Tibial artery (tissue), 4 donors: ENCODE measurements around the gene ZNF541.

ENCODE experiments used
- DNase-seq, 2 donors: peaks; one replicate each; pipeline ENCODE4 v3.0.0-alpha.2; 2019
- H3K27ac ChIP-seq, 2 donors: fragments of 200-600 bp; sonication (generic) in 1 of 2; 1 replicate in 1 of 2; 2 replicates in 1 of 2; pipeline ENCODE4 v1.5.1; 2018 to 2019; ENCODE audit warnings: mild to moderate bottlenecking in 1 of 2
- H3K27me3 ChIP-seq, 2 donors: fragments of 200-600 bp; sonication (generic) in 1 of 2; one replicate each; pipeline versions ENCODE4 v1.5.1 to v1.6.0; 2016 to 2019
- H3K36me3 ChIP-seq, 3 donors: fragments of 200-600 bp; sonication (generic) in 2 of 3; one replicate each; pipeline ENCODE4 v1.5.1; 2016 to 2019; ENCODE audit warnings: mild to moderate bottlenecking in 2 of 3
- H3K4me1 ChIP-seq, 4 donors: fragments of 200-600 bp; sonication (generic) in 2 of 4; 1 replicate in 3 of 4; 2 replicates in 1 of 4; pipeline ENCODE4 v1.5.1; 2016 to 2019
- H3K4me3 ChIP-seq, 2 donors: fragments of 200-600 bp; sonication (generic) in 1 of 2; 1 replicate in 1 of 2; 2 replicates in 1 of 2; pipeline ENCODE4 v1.5.1; 2018 to 2019; ENCODE audit warnings: mild to moderate bottlenecking in 2 of 2
- H3K9me3 ChIP-seq, 3 donors: fragments of 200-600 bp; sonication (generic) in 1 of 3; one replicate each; pipeline ENCODE4 v1.5.1; 2016 to 2019
- intact Hi-C: fragments of 100-400 bp; cut with DNase I; formaldehyde crosslinking; loops from one replicate; pipeline ENCODE4 v1.15.0; 2023; ENCODE audit warnings: low total_unique reads
- TF ChIP-seq, protein P1 (sequence below), 2 experiments: fragments of 200-600 bp in 1 of 2; fragments of 450-650 bp in 1 of 2; IDR thresholded peaks; one replicate each; pipeline ENCODE4 v1.5.1; 2017 to 2019; ENCODE audit warnings: antibody characterized with exemption in 2 of 2, mild to moderate bottlenecking in 1 of 2, moderate library complexity in 1 of 2

ZNF541 gene

GRCh38 chr19:47573071-47574026 is at the start of gene ZNF541:
Gene ZNF541, minus strand, starts transcription at chr19:47573148. Its CDS starts 17,292 bp downstream, at chr19:47555856.
- Histone ChIP-seq H3K27ac (no peak within 1 kb of the TSS), H3K4me1 (peaks cover 0 to 13% (median 8%) of the 10 kb centered on the region in 4 donors), H3K4me3 (peak within 1 kb of the TSS; percentile 41 to 54), H3K27me3 (peaks cover 0 to 15% of the 10 kb centered on the region in 2 donors), H3K9me3 (no peaks in the 10 kb centered on the region), H3K36me3 (no peaks in the 10 kb centered on the region)
- intact Hi-C loops, result no loop called here
- peak; percentile 50 to 82 for DNase-seq
- TF ChIP-seq, protein P1, sequence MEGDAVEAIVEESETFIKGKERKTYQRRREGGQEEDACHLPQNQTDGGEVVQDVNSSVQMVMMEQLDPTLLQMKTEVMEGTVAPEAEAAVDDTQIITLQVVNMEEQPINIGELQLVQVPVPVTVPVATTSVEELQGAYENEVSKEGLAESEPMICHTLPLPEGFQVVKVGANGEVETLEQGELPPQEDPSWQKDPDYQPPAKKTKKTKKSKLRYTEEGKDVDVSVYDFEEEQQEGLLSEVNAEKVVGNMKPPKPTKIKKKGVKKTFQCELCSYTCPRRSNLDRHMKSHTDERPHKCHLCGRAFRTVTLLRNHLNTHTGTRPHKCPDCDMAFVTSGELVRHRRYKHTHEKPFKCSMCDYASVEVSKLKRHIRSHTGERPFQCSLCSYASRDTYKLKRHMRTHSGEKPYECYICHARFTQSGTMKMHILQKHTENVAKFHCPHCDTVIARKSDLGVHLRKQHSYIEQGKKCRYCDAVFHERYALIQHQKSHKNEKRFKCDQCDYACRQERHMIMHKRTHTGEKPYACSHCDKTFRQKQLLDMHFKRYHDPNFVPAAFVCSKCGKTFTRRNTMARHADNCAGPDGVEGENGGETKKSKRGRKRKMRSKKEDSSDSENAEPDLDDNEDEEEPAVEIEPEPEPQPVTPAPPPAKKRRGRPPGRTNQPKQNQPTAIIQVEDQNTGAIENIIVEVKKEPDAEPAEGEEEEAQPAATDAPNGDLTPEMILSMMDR (IDR thresholded peaks at IDR 0.05), result no peak

DNA sequence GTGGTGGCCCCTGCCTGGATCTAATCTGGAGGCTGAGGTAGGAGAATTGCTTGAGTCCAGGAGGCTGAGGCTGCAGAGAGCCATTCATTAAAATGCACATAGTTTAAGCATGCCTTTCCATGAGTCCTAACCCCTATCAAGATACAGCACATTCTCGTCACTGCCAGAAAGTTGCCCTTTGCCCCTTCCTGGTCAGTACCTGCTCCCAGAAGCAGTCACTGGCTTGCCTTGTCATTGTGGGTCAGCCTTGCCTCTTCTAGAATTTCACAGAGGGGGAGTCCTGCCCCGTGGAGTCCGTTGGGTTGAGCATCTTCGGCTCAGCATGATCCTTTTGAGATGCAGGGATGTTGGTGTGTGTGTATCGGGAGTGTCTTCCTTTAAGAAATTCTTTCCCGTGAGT is 46.8 kb upstream of the ZNF541 start:
- Histone ChIP-seq H3K9me3 (no peaks in the 10 kb centered on the region), H3K27ac (no peak overlapping the region), H3K4me3 (no peak overlapping the region), H3K27me3 (no peaks in the 10 kb centered on the region), H3K4me1 (peaks cover 0 to 33% (median 14%) of the 10 kb centered on the region in 4 donors), H3K36me3 (peaks cover 0 to 14% (median 4%) of the 10 kb centered on the region in 3 donors)
- TF ChIP-seq, protein P1 (IDR thresholded peaks at IDR 0.05), result no peak
- intact Hi-C loops, result no loop called here
- no peak for DNase-seq

DNA sequence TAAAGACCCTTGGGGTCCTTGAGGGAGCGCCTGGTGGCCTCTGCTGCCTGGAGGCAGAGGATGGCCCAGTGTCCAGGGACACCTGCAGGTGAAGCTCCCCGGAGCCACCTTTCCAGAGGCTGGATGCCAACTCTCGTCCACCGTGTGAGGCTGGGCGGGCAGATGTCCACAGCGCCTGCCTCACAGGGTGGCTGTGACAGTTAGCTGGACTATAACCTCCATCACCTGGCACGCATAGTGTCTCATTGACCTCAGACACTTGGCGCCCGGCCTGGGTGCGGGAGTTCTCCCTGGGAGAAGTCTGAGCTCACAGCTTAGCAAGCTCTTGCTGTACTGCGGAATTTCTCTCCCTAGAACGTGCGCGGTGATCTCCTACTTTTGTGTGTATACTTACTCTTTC is 45.8 kb upstream of the ZNF541 start:
- no peaks in the 10 kb centered on the region for H3K27me3 ChIP-seq
- no peak for DNase-seq
- intact Hi-C loops, result no loop called here
- H3K36me3 ChIP-seq, result peaks cover 0 to 14% (median 4%) of the 10 kb centered on the region in 3 donors
- no peaks in the 10 kb centered on the region for H3K9me3 ChIP-seq
- H3K4me1 ChIP-seq, result peaks cover 0 to 29% (median 16%) of the 10 kb centered on the region in 4 donors
- H3K4me3 ChIP-seq, result no peak overlapping the region
- no peak overlapping the region for H3K27ac ChIP-seq
- TF ChIP-seq, protein P1 (IDR thresholded peaks at IDR 0.05), result no peak

DNA sequence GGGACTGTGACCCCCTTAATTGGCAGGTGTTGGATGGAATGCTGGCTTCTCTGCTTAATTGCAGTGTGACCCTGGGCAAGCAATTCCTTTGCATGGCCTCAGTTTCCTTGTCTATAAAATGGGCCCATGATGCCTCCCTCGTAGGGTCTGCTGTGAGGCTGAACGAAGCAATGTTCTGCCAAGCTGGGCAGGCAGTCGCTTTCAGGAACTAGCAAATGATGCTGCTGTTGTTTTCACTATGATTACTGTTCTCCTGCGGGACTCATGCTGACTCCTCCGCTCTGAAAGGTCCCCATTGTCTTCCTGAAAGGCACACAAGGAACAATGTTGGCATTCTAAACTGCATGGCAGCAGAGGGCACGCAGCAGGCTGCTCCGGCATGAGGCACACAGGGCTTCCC is 42.8 kb upstream of the ZNF541 start:
- H3K27ac ChIP-seq, result no peak overlapping the region
- no peaks in the 10 kb centered on the region for H3K27me3 ChIP-seq
- TF ChIP-seq, protein P1 (IDR thresholded peaks at IDR 0.05), result no peak
- DNase-seq, result no peak
- H3K4me1 ChIP-seq, result peaks cover 0 to 53% (median 41%) of the 10 kb centered on the region in 4 donors
- no peak overlapping the region for H3K4me3 ChIP-seq
- peaks cover 0 to 7% (median 4%) of the 10 kb centered on the region in 3 donors for H3K36me3 ChIP-seq
- intact Hi-C loops, result no loop called here
- H3K9me3 ChIP-seq, result no peaks in the 10 kb centered on the region

DNA sequence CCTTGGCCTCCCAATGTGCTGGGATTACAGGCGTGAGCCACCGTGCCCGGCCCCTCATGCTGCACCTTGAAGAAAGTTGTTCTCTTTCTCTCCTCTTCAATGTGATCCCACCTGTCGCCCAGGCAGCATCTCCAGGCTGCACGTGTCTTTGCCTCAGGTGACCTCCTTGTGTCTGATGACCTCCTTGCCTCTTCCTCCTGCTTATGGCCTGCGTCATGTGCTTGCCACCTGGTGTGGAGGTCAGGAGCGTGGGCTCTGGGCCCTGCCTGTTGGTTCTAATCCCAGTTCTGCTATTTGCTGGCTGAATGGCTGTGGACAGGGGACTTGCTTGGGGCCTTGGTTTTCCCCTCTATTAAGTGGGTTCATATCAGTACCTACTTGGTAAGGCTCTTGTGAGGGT is 42.3 kb upstream of the ZNF541 start:
- no peak overlapping the region for H3K27ac ChIP-seq
- H3K4me1 ChIP-seq, result peaks cover 0 to 58% (median 46%) of the 10 kb centered on the region in 4 donors

More for the DNA sequence above, 42.3 kb upstream of the ZNF541 start:
- H3K9me3 ChIP-seq, result no peaks in the 10 kb centered on the region
- DNase-seq, result no peak
- TF ChIP-seq, protein P1 (IDR thresholded peaks at IDR 0.05), result no peak
- peaks cover 0 to 5% (median 4%) of the 10 kb centered on the region in 3 donors for H3K36me3 ChIP-seq
- no peak overlapping the region for H3K4me3 ChIP-seq
- intact Hi-C loops, result no loop called here
- no peaks in the 10 kb centered on the region for H3K27me3 ChIP-seq
